CD14-positive monocyte (primary cell): ENCODE measurements around the gene BPHL. TPM values are rescaled to one million over a fixed set of nuclear protein-coding genes. Genes with fewer than 3 reads are reported as not detected.

Experiments
- DNase-seq, 3 donors: peaks; one replicate each; pipeline ENCODE4 v3.0.0-alpha.2; 2011 to 2022
- H2AFZ ChIP-seq: 2 replicates; pipeline ENCODE4 v1.6.0; 2012; ENCODE audit warnings: mild to moderate bottlenecking, low read depth, low read length, inconsistent platforms; ENCODE audit not compliant: insufficient read depth, poor library complexity, severe bottlenecking
- H3K27ac ChIP-seq, 2 donors: 1 replicate in 1 of 2; 2 replicates in 1 of 2; pipeline ENCODE4 v1.5.1; 2012 to 2013; ENCODE audit warnings: low read length in 2 of 2, control low read depth in 1 of 2, inconsistent platforms in 1 of 2, low read depth in 1 of 2, mild to moderate bottlenecking in 1 of 2
- H3K27me3 ChIP-seq, 2 donors: one replicate each; pipeline versions ENCODE4 v1.6.0 to v1.6.1; 2011 to 2013; ENCODE audit warnings: low read length in 2 of 2; ENCODE audit not compliant: control insufficient read depth in 2 of 2, insufficient read depth in 2 of 2
- H3K36me3 ChIP-seq, 2 donors: replicated peaks in 1 of 2; 1 replicate in 1 of 2; 2 replicates in 1 of 2; pipeline versions ENCODE4 v1.5.1 to v1.6.1; 2012 to 2013; ENCODE audit warnings: low read length in 2 of 2, control low read depth in 1 of 2, inconsistent platforms in 1 of 2, mild to moderate bottlenecking in 1 of 2; ENCODE audit not compliant: insufficient read depth in 2 of 2, control insufficient read depth in 1 of 2
- H3K4me1 ChIP-seq, 2 donors: 1 replicate in 1 of 2; 2 replicates in 1 of 2; pipeline versions ENCODE4 v1.5.1 to v1.6.1; 2012 to 2013; ENCODE audit warnings: low read length in 2 of 2, control low read depth in 1 of 2, inconsistent platforms in 1 of 2, mild to moderate bottlenecking in 1 of 2, moderate library complexity in 1 of 2; ENCODE audit not compliant: insufficient read depth in 2 of 2, control insufficient read depth in 1 of 2
- H3K4me2 ChIP-seq: replicated peaks from 2 replicates; pipeline ENCODE3; 2012; ENCODE audit warnings: low read length, moderate library complexity, mild to moderate bottlenecking; ENCODE audit not compliant: poor library complexity, severe bottlenecking; ENCODE audit errors: extremely low read depth
- H3K4me3 ChIP-seq, 3 experiments: fragments of 200-600 bp in 1 of 3; sonication (generic) in 1 of 3; replicated peaks in 1 of 3; 1 replicate in 2 of 3; 2 replicates in 1 of 3; pipeline ENCODE4 v1.5.1; 2011 to 2013; ENCODE audit warnings: low read length in 3 of 3, mild to moderate bottlenecking in 3 of 3, control low read depth in 2 of 3, low read depth in 2 of 3, inconsistent platforms in 1 of 3, moderate library complexity in 1 of 3
- H3K79me2 ChIP-seq: 2 replicates; pipeline ENCODE4 v1.6.0; 2012; ENCODE audit warnings: mild to moderate bottlenecking, control low read depth, inconsistent platforms, low read length, moderate library complexity; ENCODE audit not compliant: insufficient read depth
- H3K9ac ChIP-seq: 2 replicates; pipeline ENCODE4 v1.6.0; 2017; ENCODE audit warnings: low read length, mild to moderate bottlenecking; ENCODE audit not compliant: insufficient read depth, poor library complexity, severe bottlenecking
- H3K9me3 ChIP-seq, 2 donors: replicated peaks in 1 of 2; 1 replicate in 1 of 2; 2 replicates in 1 of 2; pipeline versions ENCODE4 v1.5.1 to v1.6.1; 2012 to 2013; ENCODE audit warnings: low read length in 2 of 2, control low read depth in 1 of 2; ENCODE audit not compliant: control insufficient read depth in 1 of 2, insufficient read depth in 1 of 2
- H4K20me1 ChIP-seq: 2 replicates; pipeline ENCODE4 v1.6.0; 2012; ENCODE audit warnings: mild to moderate bottlenecking, low read length, control low read depth, moderate library complexity; ENCODE audit not compliant: insufficient read depth
- H3K27ac Mint-ChIP-seq, 7 donors: one replicate each; pipeline ENCODE4 v1.8.0; 2020; ENCODE audit warnings: mild to moderate bottlenecking in 7 of 7, mixed read lengths in 7 of 7, moderate library complexity in 6 of 7, inconsistent platforms in 2 of 7
- H3K27me3 Mint-ChIP-seq, 3 donors: one replicate each; pipeline ENCODE4 v1.8.0; 2021 to 2022; ENCODE audit warnings: low read depth in 3 of 3, mild to moderate bottlenecking in 3 of 3, mixed read lengths in 3 of 3, moderate library complexity in 3 of 3, inconsistent platforms in 1 of 3
- H3K36me3 Mint-ChIP-seq, 2 donors: one replicate each; pipeline ENCODE4 v1.8.0; 2020; ENCODE audit warnings: mixed read lengths in 2 of 2, inconsistent platforms in 1 of 2, mild to moderate bottlenecking in 1 of 2
- H3K4me1 Mint-ChIP-seq: one replicate; pipeline ENCODE4 v1.8.0; 2020; ENCODE audit warnings: mild to moderate bottlenecking, mixed read lengths
- H3K4me3 Mint-ChIP-seq, 2 donors: one replicate each; pipeline ENCODE4 v1.8.0; 2020; ENCODE audit warnings: mild to moderate bottlenecking in 2 of 2, mixed read lengths in 2 of 2, moderate library complexity in 1 of 2
- H3K9me3 Mint-ChIP-seq, 7 donors: one replicate each; pipeline ENCODE4 v1.8.0; 2020 to 2022; ENCODE audit warnings: mixed read lengths in 7 of 7, mild to moderate bottlenecking in 6 of 7, moderate library complexity in 6 of 7, inconsistent platforms in 2 of 7
- CTCF ChIP-seq: fragments of 200-600 bp; IDR thresholded peaks from one replicate; pipeline ENCODE4 v1.8.0; 2022; ENCODE audit warnings: antibody characterized with exemption, mild to moderate bottlenecking
- WGBS: methylation state at CpG from one replicate; pipeline ENCODE4 v1.1.5; 2013; ENCODE audit warnings: missing lambda C conversion rate; ENCODE audit not compliant: insufficient coverage; 5-methylcytosine and 5-hydroxymethylcytosine counted together
- intact Hi-C, 2 donors: fragments of 100-400 bp; cut with micrococcal nuclease; formaldehyde crosslinking; loops; one replicate each; pipeline versions ENCODE4 v1.15.0 to v1.15.1; 2023
- polyA plus RNA-seq, 3 donors: library from polyadenylated mRNA; depleted of rRNA in 1 of 3; unstranded in 2 of 3; stranded (reverse) in 1 of 3; fragments of 300-500 nt in 2 of 3; fragments of >200 nt in 1 of 3; fragmentation: Illumina TruSeq in 2 of 3; gene quantifications; 1 replicate in 2 of 3; 2 replicates in 1 of 3; pipeline ENCODE4 v1.2.3, GENCODE V29; 2012 to 2021

Gene BPHL
- polyA plus RNA-seq, 3 donors, result 4.6 to 7.8 (median 5.9) TPM

- Histone ChIP-seq H3K4me2 (peak overlapping the region; percentile 88), H3K4me1 (peaks cover 25 to 59% of the 10 kb centered on the region in 2 donors), H3K27ac (peak overlapping the region in 1 of 2 donors; percentile 15), H3K27me3 (peaks cover 6 to 31% of the 10 kb centered on the region in 2 donors), H4K20me1 (no peaks in the 10 kb centered on the region), H2AFZ (peak overlapping the region; percentile 92), H3K4me3 (peak overlapping the region; percentile 56 to 81 (median 68)), H3K79me2 (no peaks in the 10 kb centered on the region), H3K36me3 (no peaks in the 10 kb centered on the region), H3K9ac (peak overlapping the region; percentile 60), H3K9me3 (no peaks in the 10 kb centered on the region)
- H3K36me3 Mint-ChIP-seq, result peaks cover 1 to 10% of the 10 kb centered on the region in 2 donors
- WGBS, result 0% methylated on average over 4 of the region's 13 CpGs
- peaks cover 0 to 10% (median 4%) of the 10 kb centered on the region in 7 donors for H3K9me3 Mint-ChIP-seq
- H3K4me1 Mint-ChIP-seq, result peaks cover 43% of the 10 kb centered on the region
- H3K27ac Mint-ChIP-seq, result peak overlapping the region; percentile 34 to 92 (median 80)
- intact Hi-C loops, result loop anchor here in 1 of 2 donors (5.0 kb wide), 1 partner anchor 46 kb away; the partner anchor contains the start of gene BPHL
- DNase-seq, result peak; percentile 33 to 52 (median 43)
- peak overlapping the region; percentile 83 to 94 for H3K4me3 Mint-ChIP-seq
- peaks cover 45 to 53% (median 49%) of the 10 kb centered on the region in 3 donors for H3K27me3 Mint-ChIP-seq
- TF ChIP-seq CTCF, result no peak
These were observed 44.7 kb downstream of the BPHL start for GRCh38 chr6:3163248-3163594.

GRCh38 chr6:3164388-3164787, 45.9 kb downstream of the BPHL start:
- no peak overlapping the region for H3K4me3 ChIP-seq
- Mint-ChIP-seq H3K27me3 (peaks cover 34 to 41% (median 38%) of the 10 kb centered on the region in 3 donors), H3K9me3 (peaks cover 0 to 6% (median 3%) of the 10 kb centered on the region in 7 donors), H3K27ac (peak overlapping the region in 1 of 7 donors; percentile 45), H3K36me3 (peaks cover 0 to 10% of the 10 kb centered on the region in 2 donors), H3K4me3 (no peak overlapping the region), H3K4me1 (peaks cover 42% of the 10 kb centered on the region)
- H3K9ac ChIP-seq, result no peak overlapping the region
- intact Hi-C loops, result loop anchor here in 1 of 2 donors (5.0 kb wide), 1 partner anchor 47 kb away; the partner anchor contains the start of gene BPHL
- H3K27me3 ChIP-seq, result peaks cover 0 to 20% of the 10 kb centered on the region in 2 donors
- H4K20me1 ChIP-seq, result no peaks in the 10 kb centered on the region
- no peak overlapping the region for H3K4me2 ChIP-seq
- no peak overlapping the region for H3K27ac ChIP-seq
- WGBS, result 46% methylated on average over 6 of the region's 6 CpGs
- H3K79me2 ChIP-seq, result no peaks in the 10 kb centered on the region
- no peaks in the 10 kb centered on the region for H3K36me3 ChIP-seq
- H3K9me3 ChIP-seq, result no peaks in the 10 kb centered on the region
- TF ChIP-seq CTCF, result no peak
- DNase-seq, result no peak
- H2AFZ ChIP-seq, result no peak overlapping the region
- peaks cover 23 to 56% of the 10 kb centered on the region in 2 donors for H3K4me1 ChIP-seq
